ENCODE measurements around the gene DYNLT2.

The DYNLT2 gene

GRCh38 chr6:169692516-169692915 is 58.9 kb downstream of the DYNLT2 start:
- Histone ChIP-seq H4K20me1 (ENCODE audit: insufficient read depth, low read length) (no peaks in the 10 kb centered on the region), H3K27me3 (ENCODE audit: low read depth, low read length) (no peaks in the 10 kb centered on the region), H2AFZ (ENCODE audit: low read depth, low read length) (no peak overlapping the region), H3K4me3 (ENCODE audit: low read length) (no peak overlapping the region), H3K36me3 (replicated peaks; ENCODE audit: low read depth, low read length) (peaks cover 6% of the 10 kb centered on the region), H3K27ac (ENCODE audit: low read length) (no peak overlapping the region), H3K9me3 (ENCODE audit: insufficient read depth, low read length) (no peaks in the 10 kb centered on the region), H3K4me2 (ENCODE audit: low read length) (no peak overlapping the region), H3K4me1 (ENCODE audit: low read length) (no peaks in the 10 kb centered on the region), H3K79me2 (ENCODE audit: low read length) (no peaks in the 10 kb centered on the region), H3K9ac (ENCODE audit: low read length) (no peak overlapping the region)
- no peak for TF ChIP-seq CTCF (IDR thresholded peaks at IDR 0.05; ENCODE audit: low read depth, low read length)
- TF ChIP-seq EZH2phosphoT487 (IDR thresholded peaks at IDR 0.05; ENCODE audit: low read depth) = no peak

GRCh38 chr6:169691260-169691659 is 60.1 kb downstream of the DYNLT2 start:
- Histone ChIP-seq H3K4me1 (ENCODE audit: low read length) (no peaks in the 10 kb centered on the region), H3K79me2 (ENCODE audit: low read length) (no peaks in the 10 kb centered on the region), H3K4me2 (ENCODE audit: low read length) (no peak overlapping the region), H3K36me3 (replicated peaks; ENCODE audit: low read depth, low read length) (peaks cover 15% of the 10 kb centered on the region), H3K4me3 (ENCODE audit: low read length) (no peak overlapping the region), H3K9me3 (ENCODE audit: insufficient read depth, low read length) (no peaks in the 10 kb centered on the region), H3K27ac (ENCODE audit: low read length) (no peak overlapping the region), H3K27me3 (ENCODE audit: low read depth, low read length) (no peaks in the 10 kb centered on the region), H3K9ac (ENCODE audit: low read length) (no peak overlapping the region), H4K20me1 (ENCODE audit: insufficient read depth, low read length) (no peaks in the 10 kb centered on the region), H2AFZ (ENCODE audit: low read depth, low read length) (no peak overlapping the region)
- TF ChIP-seq EZH2phosphoT487 (IDR thresholded peaks at IDR 0.05; ENCODE audit: low read depth) (no peak), CTCF (IDR thresholded peaks at IDR 0.05; ENCODE audit: low read depth, low read length) (no peak)

Measured in OCI-LY3 (cell line).